Measurements from ENCODE around the gene IGFN1. TPM values are rescaled to one million over a fixed set of nuclear protein-coding genes. Genes with fewer than 3 reads are reported as not detected.

Gene IGFN1
- total RNA-seq, 1 donor from 2014 or later: 0.18 TPM

GRCh38 chr1:201218409-201218808, 27.8 kb downstream of the IGFN1 start:
- intact Hi-C loops (cut with DNase I): no loop called here
- DNase-seq: no peak

GRCh38 chr1:201219481-201220387, 29.1 kb downstream of the IGFN1 start:
- H3K27me3 ChIP-seq (ENCODE audit: low read depth): no peaks in the 10 kb centered on the region

More at GRCh38 chr1:201218409-201218808, 27.8 kb downstream of the IGFN1 start:
- Histone ChIP-seq H3K4me1 (no peaks in the 10 kb centered on the region), H3K4me3 (no peak overlapping the region), H3K9me3 (no peaks in the 10 kb centered on the region), H3K27ac (no peak overlapping the region), H3K27me3 (ENCODE audit: low read depth) (no peaks in the 10 kb centered on the region), H3K36me3 (no peaks in the 10 kb centered on the region)
- no peak for ATAC-seq
- TF ChIP-seq CTCF (IDR thresholded peaks at IDR 0.05): no peak

GRCh38 chr1:201220388-201220715, 29.7 kb downstream of the IGFN1 start:
- Histone ChIP-seq H3K4me1 (no peaks in the 10 kb centered on the region), H3K9me3 (no peaks in the 10 kb centered on the region), H3K36me3 (no peaks in the 10 kb centered on the region), H3K27me3 (ENCODE audit: low read depth) (no peaks in the 10 kb centered on the region), H3K4me3 (no peak overlapping the region), H3K27ac (no peak overlapping the region)
- no peak for DNase-seq
- TF ChIP-seq CTCF (IDR thresholded peaks at IDR 0.05): no peak
- ATAC-seq: no peak
- intact Hi-C loops (cut with DNase I): no loop called here

More at GRCh38 chr1:201219481-201220387, 29.1 kb downstream of the IGFN1 start:
- intact Hi-C loops (cut with DNase I): no loop called here
- H3K4me3 ChIP-seq: no peak overlapping the region
- ATAC-seq (no peak), DNase-seq (no peak)
- no peak for TF ChIP-seq CTCF (IDR thresholded peaks at IDR 0.05)
- H3K4me1 ChIP-seq: no peaks in the 10 kb centered on the region
- H3K36me3 ChIP-seq: no peaks in the 10 kb centered on the region
- no peaks in the 10 kb centered on the region for H3K9me3 ChIP-seq
- no peak overlapping the region for H3K27ac ChIP-seq

- no peaks in the 10 kb centered on the region for H3K27me3 ChIP-seq (ENCODE audit: low read depth)
- intact Hi-C loops (cut with DNase I): no loop called here
- H3K9me3 ChIP-seq: no peaks in the 10 kb centered on the region
- H3K36me3 ChIP-seq: no peaks in the 10 kb centered on the region
- no peak for TF ChIP-seq CTCF (IDR thresholded peaks at IDR 0.05)
- no peak for ATAC-seq
- DNase-seq: no peak
- H3K4me3 ChIP-seq: no peak overlapping the region
- H3K27ac ChIP-seq: no peak overlapping the region
- H3K4me1 ChIP-seq: no peaks in the 10 kb centered on the region
Measured at GRCh38 chr1:201221201-201221846, 30.7 kb downstream of the IGFN1 start.

- DNase-seq (no peak), ATAC-seq (no peak)
- Histone ChIP-seq H3K4me3 (no peak overlapping the region), H3K4me1 (no peaks in the 10 kb centered on the region), H3K9me3 (no peaks in the 10 kb centered on the region), H3K27ac (no peak overlapping the region), H3K36me3 (no peaks in the 10 kb centered on the region), H3K27me3 (ENCODE audit: low read depth) (no peaks in the 10 kb centered on the region)
- TF ChIP-seq CTCF (IDR thresholded peaks at IDR 0.05): no peak
- intact Hi-C loops (cut with DNase I): no loop called here
Measured at GRCh38 chr1:201222125-201222524, 31.5 kb downstream of the IGFN1 start.
